GM19239 (cell line): ENCODE data around the gene LBR.

ENCODE experiments used
- DNase-seq: peaks from one replicate; pipeline ENCODE4 v3.0.0; 2011; ENCODE audit warnings: low spot score; ENCODE audit not compliant: insufficient read length
- FAIRE-seq: peaks from 2 replicates; lab custom pipeline; 2011; peaks lifted over from hg19 to GRCh38; lab: Jason Lieb, UNC

Gene LBR

DNA sequence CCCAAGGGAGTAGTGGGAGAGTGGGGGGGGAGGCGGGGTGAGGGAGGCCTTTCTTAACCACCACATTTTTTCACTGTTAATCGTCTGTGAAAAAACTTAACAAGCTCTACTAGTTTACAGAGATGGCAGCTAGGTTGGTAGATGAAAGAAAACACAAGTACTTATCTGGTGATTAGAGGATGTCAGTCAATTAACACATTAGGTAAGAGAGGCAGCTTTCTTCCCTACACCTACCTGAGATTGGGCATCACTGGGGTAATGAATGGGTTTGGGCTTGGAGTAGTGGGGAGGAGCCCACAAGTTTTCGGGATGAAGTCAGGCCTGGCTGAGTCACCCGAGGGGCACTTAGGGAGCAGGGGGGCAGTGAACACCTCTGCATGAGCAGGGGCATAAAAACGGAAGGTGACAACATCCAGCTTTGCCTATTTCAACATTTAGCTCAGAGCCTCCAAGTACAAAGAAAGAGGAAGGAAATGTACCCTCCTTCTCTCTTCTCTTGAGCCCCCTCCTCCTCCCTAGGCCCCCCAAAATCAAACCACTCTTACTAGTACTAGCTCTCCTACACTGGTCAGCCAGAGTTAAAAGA is 2.5 kb downstream of the LBR start:
- DNase-seq (no peak), FAIRE-seq (peak; percentile 37)

DNA sequence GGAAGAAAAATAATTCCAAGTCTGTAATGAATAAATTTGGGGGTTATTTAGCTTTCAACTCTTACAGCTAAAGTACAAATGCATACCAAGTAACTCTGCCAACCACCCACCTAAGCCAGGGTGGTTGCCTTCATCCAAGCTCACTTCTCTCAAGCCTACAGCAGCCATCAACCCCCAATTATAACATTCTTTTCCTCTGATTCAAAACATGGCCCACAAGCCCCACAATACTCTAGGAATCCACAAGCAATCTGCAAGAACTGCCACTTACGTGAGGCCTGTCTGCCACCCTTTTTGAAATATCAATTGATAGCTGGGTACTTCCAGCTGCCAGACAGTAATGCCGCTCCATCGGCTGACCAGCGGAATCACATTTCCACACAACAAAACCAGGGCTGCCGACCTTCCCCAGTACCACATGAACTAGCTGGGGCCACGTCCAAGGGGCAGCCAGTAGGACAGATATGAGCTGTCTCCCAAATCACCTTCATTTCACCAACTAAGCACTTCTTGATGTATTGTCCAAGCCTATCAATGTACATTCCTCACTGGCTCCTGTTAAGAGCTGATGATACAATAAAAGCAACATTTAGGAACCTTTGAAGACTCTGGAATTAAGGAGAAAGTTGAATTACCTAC is 3.2 kb downstream of the LBR start:
- no peak for DNase-seq
- FAIRE-seq: no peak

DNA sequence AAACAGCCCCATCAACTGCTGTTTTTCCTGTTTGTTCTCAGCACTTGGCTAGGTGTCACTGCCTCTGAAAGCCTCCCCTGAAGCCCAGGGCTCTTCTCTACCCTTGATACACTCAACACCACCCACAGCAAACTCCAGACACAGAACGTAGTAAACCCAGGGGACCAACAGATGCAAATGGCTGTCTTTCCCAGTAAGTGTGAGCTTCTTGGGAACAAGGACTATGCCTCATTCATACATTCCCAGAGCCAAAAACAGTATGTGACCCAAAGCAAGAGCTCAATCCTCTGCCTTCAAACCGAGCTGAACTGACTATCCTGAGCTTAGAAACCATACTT is 4.4 kb downstream of the LBR start:
- FAIRE-seq: no peak

DNA sequence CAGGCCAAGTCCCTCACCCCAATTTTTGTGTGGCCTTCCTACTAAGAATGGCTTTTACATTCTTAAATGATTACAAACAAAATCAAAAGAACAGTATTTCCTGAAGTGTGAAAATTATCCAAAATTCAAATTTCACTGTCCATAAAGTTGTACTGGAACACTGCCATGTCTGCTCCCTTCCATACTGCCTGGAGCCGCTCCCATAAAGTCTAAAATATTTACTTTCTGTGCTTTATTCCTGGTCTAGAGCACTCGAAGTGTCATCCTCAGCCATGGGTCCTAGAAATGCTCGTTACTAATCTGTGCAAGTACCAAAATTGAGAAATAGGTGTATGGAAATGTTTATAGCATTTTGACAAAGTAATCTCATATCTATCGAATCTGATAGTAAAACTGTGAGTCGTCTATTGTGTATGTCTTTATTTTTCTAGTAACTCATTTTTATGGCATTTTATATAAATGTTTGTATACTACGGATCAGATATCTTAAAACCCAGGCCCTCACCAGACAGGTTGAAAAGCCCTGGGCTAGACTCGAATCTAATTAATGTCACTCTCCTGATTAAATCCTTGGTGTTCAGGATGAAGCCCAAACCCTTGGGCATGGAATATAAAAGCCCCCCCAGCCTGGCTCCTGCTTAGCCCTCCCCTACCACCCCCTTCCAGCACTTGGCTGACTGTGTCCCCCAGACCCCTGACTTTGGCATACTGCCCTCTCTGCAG is 4.9 kb downstream of the LBR start:
- FAIRE-seq (no peak), DNase-seq (no peak)

More for the DNA sequence above, 4.4 kb downstream of the LBR start:
- no peak for DNase-seq

DNA sequence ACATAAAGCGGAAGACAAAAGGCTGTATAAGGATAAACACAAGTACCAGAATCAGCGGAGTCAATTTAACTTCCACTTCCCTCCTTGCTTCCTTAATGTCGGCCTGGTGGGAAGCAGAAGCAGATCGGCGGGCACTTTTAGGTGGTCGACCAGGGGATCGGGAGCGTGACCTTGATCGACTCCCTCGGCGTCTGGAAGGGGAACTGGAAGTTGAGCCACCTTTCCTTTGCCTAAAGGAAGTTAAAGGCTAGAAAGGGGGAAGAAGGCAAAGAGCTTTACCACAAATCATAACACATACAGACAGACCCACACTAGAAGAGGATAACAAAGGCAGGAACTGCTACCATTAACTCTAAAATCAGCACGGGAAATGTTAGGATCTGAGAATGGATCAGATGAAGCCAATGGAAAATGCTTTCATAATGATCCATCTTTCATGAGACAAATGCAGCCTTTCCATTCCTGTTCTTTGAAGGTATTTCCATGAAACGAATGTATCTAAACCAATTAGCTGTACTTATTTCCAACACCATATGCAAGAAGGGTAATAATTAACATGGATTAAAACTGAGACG is 5.7 kb downstream of the LBR start:
- FAIRE-seq: no peak
- DNase-seq: no peak

DNA sequence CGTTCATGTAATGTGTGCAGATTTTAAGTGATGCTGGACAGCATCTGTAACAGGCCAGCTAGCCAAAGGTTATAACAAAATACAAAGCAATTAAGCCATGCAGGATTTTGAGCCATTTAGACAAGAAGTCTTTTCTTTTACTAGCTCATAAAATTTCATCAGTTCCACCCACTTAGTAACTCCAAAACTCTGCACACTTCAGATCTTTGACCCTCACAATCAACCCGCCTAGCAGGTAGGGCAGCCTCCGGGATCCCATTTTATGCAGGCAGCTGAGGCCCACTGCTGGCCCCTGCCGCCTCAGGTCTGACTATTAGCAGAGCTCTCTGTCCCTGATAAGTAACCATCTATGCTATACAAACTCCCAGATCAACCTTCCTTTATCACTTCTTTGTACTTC is 9.2 kb downstream of the LBR start:
- DNase-seq: no peak

DNA sequence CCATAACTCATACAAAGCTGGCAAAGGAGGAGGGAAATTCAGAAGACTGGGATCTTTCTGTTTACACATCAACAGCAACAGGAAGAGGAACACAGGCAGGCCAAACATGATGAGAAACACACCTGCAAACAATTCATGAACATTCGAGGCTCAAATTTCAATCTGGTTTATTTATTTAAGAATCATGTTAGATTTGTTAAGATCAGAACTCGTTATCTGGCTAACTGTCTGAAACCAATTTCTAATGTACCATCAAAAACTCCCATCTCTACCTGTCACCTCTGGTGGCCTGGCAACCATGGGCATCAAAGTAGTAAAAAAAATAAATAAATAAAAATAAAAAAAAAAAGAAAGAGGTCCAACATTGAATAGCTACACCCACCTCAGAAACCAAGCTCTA is 9.8 kb downstream of the LBR start:
- no peak for FAIRE-seq
- no peak for DNase-seq

More for the DNA sequence above, 9.2 kb downstream of the LBR start:
- no peak for FAIRE-seq

DNA sequence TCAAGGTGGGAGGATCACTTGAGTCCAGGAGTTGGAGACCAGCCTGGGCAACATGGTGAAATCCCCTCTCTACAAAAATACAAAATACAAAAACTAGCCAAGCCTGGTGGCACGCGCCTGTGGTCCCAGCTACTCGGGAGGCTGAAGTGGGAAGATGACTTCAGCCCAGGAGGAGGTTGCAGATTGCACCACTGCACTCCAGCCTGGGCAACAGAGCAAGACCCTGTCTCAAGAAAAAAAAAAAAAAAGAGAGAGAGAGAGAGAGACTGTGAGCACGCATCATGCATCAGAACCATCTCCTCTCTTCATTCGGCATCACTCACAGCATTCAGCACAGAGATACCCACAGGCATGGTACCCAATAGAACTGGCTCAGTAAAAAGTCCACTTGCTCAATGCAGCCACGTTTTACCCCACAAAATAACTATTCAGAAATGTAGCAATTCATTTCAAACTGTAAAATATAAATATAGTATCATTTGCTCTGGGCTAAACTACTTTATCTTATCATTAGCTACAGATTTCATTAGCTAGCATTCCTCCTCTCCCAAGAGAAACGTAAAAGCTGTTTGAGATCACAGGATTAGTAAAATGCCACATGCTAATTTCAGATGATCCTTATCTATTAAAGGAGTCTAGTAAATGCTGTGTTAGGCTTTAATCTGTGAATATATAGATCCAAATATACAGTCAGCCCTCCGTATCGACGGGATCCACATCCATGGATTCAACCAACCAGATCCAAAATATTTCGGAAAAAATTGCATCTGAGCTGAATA is 11.7 kb downstream of the LBR start:
- no peak for DNase-seq
- FAIRE-seq: no peak

DNA sequence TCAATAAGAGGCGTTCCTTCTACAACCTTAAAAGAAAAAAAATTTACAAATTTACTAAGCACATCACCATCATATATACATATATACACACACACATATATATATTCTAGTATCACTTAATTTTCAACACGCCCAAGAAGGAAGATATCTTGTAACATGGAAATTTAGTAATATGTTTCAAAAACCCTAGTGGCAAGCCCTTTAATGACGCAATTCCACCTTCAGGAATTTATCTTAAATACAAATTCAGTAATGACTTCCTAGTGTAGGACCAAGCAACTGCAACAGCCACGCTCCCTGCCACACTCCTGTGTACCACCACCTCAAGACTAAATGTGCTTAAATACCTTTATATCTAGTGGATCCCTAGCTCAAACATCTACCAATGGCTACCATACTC is 12.5 kb downstream of the LBR start:
- no peak for DNase-seq
- FAIRE-seq: no peak

DNA sequence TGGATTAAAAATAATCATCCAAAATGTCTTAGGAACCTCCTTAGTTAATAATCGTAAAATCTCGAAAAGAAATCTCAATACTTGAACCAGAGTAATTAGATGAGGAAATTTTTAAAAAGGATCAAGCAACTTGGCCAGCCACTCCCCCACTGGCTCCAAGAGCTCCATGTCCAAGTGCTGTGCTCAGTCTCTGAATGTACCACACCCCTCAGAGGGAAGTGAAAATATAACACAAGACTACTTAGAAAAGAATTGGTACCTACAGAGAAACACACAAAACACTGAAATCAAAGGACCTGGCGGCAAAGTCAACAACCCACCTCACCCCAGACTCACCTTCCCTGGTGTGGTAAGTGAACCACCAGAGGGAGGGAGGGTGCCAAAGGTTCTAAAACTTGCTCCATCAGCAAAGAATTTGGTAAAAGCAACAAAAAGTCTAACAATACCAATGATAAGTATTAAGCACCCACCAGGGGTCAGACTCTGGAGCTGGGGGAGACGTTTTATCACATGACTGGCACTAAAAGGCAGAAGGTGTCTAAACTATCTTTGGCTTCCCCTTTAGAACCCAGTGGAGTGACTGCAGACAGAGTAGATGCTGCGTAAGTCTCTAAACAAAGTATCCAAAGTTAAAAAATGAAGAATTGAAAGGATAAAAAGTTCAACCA is 14.0 kb downstream of the LBR start:
- FAIRE-seq (no peak), DNase-seq (no peak)

DNA sequence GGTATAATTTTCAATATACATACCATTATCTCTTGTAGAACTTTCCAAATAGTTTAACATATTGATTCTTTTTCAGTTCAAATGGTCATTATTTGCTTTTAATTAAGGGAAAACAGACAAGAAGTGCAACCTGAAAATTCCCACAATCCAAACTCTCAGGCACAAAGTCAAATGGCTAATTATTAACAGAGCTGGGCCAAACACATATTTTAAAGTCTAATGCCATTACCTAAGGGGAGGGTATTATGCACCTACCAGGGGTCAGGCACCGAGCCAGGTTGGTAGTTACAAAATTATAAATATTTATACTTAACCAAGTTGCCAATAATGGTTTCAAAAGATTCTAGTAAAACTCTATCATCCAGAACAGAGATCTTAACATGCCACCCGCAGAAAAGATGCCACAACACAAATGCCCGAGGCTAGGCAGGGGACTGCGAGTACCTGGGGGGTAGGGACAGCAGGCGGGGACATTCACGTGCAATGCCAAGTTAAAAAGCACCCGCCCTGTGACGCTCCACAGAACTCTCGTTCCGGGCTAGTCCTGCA is 15.0 kb downstream of the LBR start:
- DNase-seq (no peak), FAIRE-seq (no peak)

DNA sequence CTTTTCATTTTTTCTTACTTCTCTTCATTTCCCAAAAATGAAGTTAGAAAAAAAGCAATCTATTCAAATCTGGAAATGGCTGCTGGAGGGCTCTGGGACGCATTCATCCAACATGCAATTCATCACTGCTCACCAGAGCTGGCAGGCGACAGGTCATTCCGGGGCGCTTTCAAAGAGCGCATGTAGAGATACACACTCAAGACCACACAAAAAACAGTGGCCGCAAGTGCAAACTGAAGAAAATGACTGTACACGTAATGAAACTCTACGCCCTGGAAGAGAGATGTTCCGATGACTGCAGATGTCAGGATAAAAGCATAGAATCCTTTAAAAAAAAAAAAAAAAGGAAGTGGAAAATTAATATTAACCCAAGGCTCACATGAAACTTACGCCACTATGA is 15.5 kb downstream of the LBR start:
- FAIRE-seq: no peak
- DNase-seq: no peak

DNA sequence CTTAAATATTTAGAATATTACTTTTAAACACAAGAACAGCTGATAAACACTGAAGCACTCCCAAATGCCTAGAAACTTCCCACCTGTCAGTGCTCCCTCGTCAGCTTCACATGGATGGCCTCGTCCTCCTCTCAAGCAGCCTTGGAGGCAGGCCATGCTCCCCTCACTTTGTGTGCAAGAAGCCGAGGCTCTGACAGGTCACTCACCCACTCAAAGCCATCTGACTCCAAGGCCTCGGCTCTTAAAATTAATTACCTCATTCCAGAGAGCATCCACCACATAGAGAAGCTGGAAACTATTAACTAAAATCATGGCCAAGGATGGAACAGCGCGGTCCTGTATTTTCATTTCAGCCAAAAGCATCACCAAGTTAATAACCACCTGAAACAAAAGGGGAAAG is 17.8 kb downstream of the LBR start:
- DNase-seq (no peak), FAIRE-seq (no peak)

DNA sequence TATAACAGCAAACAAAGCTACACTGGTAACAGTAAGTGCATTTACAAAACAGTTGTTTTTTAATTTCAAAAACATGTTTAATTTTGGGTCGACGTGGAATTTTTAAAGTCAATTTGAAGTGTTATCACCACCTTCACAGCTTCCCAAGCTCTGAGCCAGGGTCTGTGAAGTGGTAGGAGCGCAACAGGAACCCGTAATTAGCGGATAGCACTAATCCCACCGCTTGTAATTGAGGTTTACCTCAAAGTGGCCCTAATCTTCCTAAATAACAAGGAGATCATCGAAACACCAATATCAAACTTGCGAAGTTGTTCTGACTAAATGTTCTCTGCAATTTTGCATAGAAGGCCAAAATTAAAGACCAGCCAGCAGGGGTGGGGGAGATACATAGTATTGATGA is 18.8 kb downstream of the LBR start:
- FAIRE-seq: no peak
- DNase-seq: no peak

DNA sequence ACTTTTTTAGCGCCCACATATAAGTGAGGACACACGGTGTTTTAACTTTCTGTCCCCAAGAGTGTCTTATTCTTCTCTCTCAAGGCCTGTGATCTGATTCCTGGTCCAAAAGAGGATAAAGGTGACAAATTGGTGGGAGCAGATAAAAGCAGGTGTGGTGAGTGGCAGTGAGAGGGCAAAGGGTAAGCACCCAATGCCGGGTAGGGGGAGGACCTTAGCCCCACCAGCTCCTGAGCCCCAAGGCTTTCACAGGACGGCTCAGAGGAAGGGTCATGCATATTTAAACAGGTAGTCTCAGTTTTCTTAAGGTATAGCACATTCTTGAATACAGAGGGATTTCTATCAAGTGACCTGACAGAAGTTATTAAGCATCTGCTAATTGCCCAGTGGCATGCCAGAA is 19.6 kb downstream of the LBR start:
- no peak for DNase-seq
- FAIRE-seq: no peak

DNA sequence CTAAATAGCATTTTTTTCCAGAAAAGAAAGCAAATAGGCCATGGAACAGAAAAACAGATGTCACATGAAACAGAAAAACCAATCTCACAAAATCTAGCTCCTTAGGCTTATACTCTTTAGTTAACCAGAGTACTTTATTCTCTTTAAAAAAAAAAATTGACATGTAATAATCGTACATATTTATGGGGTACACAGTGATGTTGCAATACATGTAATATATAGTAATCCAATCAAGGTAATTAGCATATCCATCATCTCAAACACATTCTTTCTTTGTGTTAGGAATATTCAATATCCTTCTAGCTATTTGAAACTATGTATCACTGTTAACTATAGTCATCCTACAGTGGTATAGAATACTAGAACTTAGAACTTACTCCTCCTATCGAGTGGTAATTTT is 20.1 kb downstream of the LBR start:
- no peak for DNase-seq
- FAIRE-seq: no peak

DNA sequence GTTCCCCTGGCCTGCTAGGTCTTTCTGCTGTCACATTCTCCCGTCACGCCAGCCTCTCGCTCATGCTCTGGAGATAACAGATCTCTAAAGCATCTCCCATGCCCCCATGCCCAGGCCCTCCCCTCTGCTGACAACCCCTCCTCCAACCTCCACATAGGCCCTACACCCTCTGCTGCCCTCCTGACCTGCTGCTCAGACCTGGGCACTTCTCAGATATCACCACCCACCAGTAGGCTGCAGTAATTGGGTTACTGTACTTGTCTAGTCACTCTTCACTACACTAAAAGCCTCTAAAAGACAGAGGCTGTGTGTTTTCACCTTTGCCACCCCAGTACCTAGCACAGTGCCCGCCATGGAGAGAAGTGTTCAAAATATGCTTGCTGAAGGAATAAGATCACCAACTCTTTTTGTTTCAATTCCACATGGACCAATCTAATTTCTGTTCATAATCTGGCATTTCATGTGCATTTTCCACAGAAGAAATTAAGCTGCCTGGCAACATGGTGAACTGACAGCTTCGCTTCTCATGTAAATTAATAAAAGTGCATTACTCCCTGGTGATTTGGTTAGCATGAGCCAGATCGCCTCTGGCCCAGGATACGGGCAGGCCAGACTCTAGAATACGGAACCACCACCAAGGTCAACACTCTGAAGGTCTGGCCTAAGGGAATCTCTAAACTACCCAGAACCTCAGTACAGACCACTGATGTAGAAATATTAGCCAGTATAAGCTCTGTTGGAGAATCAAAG is 20.7 kb downstream of the LBR start:
- FAIRE-seq: no peak
- no peak for DNase-seq

DNA sequence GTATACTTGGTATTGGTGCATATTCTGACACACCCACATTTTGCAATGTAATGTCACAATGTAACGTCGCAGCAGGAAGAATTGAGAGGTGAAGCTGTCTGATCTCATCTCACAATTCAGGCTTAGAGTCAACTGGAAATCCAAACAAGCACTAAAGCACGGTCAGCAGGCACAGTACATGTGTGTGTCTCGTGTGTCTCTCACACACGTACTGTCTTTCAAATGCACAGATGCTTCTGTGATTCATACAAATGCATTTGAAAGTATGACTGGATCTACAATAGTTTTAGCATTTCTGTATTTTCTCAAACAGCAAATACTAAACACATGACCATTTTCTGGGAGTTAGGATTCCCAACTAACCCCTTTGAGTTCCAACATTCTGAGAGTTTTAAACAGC is 26.9 kb downstream of the LBR start:
- no peak for DNase-seq
- no peak for FAIRE-seq

DNA sequence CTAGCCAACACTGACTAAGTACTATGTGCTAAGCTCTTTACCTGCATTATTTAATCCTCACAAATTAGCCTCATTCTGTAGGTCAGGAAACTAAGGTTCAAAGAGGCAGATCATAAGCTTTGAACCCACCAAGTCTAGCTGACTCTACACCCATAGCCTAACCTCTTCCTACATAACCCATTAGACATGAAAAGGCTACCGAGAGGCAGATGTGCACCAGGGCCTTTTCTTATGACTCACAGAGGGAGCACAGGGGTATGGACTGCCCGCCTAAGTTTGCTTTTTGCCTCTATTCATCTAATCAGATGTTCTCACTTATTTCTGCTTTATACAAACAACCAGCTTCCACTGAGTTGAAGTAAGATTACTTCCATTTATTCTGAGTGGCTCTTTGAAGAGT is 31.5 kb downstream of the LBR start:
- no peak for DNase-seq
- FAIRE-seq: no peak
